CD4-positive, alpha-beta T cell treated with Interleukin-17A for 4 hours (primary cell): ENCODE measurements around the gene WDR45B.
A peak's percentile ranks its signal among the peaks of the same experiment; 100 is the strongest.

ENCODE experiments used
- DNase-seq: peaks from one replicate; pipeline ENCODE4 v3.0.0-alpha.2; 2020; ENCODE audit warnings: mixed read lengths

The WDR45B gene

GRCh38 chr17:82675476-82676245, 27.4 kb upstream of the WDR45B start:
- no peak for DNase-seq

GRCh38 chr17:82674656-82675475, 26.6 kb upstream of the WDR45B start:
- no peak for DNase-seq

GRCh38 chr17:82670661-82671450, 22.6 kb upstream of the WDR45B start:
- no peak for DNase-seq

DNA sequence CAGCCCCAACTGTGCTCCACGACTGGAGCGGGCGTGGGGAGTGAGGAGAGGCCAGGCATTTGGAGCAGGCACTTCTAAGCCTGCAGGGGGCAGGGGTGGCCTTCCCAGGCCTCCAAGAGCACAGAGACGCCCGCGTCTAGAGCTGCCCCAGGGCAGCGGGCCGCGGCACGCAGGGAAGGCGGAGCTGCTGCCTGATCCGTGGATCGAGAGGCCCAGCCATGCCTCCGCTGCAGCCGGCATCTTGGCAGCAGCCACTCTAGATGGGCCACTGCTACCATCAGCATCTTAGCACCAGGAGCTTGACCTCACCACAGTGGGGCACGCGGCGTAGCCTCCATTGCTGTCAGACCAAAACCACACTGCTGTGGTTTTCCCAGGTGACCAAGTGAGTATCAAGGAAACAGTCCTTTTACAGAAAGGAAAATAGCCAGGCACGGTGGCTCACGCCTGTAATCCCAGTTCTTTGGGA, 20.4 kb upstream of the WDR45B start:
- DNase-seq: peak; percentile 56

DNA sequence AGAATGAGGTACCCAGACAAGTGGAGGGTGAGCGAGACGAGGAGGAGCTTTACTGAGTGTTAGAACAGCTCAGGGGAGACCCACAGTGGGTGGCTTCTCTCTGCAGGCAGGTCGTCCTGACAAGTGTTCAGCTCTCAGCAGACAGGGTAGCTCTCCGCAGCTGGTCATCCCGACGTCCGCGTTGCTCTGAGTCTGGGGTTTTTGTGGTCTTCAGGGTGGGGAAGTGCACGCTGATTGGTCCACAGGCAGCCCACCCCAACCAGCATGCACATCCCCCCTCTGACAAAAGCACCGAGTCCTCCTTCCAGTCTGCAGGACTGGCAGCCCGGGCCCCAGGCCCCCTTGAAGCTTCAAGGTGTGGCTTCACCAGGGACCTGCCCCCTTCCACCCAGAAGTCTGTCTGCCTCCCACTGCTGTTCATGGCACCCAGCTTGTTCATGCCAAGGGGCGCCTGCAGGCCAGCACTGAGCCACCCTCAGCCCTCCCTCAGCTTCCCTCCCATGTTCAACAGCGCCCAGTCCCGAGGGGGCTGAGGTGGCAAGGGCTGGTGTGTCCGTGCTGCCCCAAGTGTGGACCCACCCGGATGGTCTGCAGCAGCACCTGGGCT, 19.9 kb upstream of the WDR45B start:
- DNase-seq: no peak

GRCh38 chr17:82667668-82668000, 19.4 kb upstream of the WDR45B start:
- DNase-seq: no peak

DNA sequence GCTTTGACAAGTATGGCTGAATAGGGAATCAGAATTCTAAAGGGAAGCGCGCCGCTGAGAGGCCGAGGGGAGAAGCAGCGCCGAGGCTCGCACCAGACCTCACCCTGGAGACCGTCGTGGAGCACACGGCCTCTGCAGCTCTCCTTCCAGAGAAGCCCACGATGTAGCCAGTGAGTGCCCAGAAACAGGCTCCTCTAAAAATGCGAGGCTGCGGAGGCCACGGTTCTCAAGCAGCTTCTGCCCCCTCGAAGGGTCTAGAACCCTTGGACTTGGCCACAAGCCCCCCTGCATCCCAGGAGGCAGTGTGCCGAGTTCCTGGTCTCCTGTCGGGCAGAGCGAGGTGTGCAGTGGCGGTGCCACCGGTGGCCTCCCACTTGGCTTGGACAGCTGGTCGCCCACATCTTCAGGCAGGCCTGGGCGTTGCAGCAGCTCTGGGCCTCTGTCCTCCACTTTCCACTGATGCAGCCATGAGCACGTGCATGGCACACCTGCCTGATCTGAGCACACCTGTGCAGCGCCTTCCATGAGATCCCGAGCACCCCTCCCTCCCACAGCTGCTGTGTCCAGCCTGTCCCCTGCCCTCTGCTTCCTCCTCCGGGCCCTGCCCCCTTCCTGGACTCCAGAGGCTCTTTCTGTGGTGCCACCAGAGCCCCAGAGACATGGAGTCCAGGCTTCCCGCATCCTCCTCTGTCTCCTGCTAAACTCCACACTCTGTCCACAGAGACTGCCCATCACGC, 18.9 kb upstream of the WDR45B start:
- no peak for DNase-seq

- no peak for DNase-seq
These were observed 17.6 kb upstream of the WDR45B start for GRCh38 chr17:82665891-82666290.

DNA sequence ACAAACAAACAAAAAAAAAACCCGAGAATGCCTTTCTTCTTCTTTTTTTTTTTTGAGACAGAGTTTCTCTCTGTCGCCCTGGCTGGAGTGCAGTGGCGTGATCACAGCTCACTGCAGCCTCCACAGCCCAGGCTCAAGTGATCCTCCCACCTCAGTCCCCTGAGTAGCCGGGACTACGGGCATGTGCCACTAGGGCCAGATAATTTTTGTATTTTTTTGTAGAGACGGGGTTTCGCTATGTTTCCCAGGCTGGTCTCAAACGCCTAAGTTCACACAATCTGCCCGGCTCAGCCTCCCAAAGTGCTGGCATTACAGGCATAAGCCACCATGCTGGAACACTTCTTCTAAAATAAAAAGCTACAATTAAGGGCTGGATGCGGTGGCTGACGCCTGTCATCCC, 17.0 kb upstream of the WDR45B start:
- DNase-seq: no peak

GRCh38 chr17:82664701-82665182, 16.5 kb upstream of the WDR45B start:
- DNase-seq: no peak

GRCh38 chr17:82664276-82664575, 16.0 kb upstream of the WDR45B start:
- no peak for DNase-seq

GRCh38 chr17:82663381-82664275, 15.4 kb upstream of the WDR45B start:
- no peak for DNase-seq

DNA sequence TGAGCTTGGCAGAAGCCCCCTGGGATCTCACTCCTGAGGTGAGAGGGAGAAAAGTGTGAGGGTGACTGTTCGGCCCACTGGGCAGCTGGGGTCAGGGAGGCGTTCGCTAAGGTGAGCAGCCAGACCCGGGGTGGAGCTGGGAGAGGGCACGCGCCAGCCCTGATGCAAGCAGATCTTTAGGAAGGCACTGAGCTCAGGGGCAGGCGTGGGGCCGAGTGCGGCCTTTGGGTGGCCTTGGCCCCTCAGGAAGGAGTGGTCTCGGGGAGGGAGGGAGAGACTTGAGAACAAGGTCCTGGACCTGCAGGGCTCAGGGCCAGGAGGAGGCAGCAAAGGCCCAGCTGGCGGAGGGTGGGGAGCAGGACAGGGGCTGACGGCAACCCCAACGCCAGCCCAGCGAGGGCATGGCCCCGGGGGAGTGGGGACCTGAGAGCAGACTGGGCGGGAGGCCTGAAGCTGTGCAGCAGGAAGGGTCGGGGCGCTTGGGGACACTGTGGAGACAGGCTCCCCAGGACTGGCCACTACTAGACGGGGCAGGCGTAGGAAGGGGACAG, 14.5 kb upstream of the WDR45B start:
- no peak for DNase-seq

DNA sequence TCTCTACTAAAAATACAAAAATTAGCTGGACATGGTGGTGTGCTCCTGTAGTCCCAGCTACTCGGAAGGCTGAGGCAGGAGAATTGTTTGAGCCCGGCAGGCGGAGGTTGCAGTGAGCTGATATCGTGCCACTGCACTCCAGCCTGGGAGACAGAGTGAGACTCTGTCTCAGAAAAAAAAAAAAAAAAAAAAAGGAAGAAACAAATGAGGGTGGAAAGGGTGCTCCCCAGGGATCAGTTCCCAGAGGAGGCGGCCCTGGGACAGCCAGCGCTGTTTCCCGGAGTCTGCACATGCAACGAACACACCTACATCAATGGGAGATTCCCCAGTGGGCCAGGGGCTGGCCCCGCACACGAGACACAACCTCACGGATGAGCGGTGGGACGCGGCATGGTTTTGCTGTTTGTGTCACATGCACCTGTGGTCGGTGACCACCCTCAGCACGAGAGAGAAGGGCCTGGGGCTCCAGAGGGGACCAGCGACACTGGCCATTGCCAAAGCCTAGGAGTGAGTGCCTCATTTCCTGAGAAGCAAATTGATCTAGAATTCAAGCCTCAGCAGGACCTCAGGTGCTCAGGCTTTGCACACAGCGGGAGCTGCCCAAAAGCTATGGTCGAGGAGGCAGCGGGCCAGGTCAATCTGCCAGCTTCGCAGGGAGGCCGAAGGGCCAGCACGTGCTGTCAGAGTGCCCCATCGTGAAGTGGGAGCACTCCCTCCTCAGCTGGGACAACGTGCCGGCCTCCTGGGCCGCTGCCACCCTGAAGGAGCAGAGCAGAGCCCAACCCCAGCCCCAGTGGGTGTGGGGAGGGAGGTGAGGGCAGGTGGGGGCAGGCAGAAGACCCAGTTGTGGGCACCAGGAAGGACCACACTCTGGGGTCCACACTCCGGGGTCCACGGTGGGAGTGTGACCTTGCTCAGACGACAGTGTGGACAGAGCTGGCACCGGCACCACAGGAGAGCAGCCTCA, 13.8 kb upstream of the WDR45B start:
- DNase-seq: no peak

- DNase-seq: no peak
These were observed 11.6 kb upstream of the WDR45B start for GRCh38 chr17:82659886-82660285.

DNA sequence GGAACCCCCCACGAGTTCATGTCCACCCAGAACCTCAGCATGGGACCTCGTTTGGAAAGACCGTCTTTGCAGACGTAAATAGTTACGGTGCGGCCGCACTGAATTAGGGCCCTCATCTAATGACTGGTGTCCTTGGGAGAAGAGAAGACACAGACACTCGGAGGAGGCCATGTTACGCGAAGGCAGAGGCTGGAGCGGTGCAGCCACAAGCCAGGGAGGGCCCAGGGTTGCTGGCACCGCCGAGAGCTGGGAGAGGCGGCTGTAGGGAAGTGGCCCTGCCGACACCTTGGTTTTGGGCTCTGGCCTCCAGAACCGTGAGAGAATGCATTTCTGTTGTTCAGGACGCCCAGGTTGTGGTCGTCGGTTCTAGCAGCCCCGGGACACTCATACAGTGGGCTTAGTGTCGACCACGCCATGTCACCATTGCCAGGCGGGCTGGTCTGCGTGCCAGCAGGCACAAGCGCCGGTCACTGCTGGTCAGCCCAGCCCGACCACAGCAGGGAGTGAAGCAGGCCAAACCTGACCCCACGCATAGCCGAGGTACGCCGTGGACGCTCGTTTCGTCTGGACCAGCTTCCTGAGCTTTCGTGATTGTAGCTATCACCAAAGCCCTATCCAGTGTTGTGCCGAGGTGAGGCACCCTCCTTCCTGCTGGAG, 10.7 kb upstream of the WDR45B start:
- no peak for DNase-seq

- no peak for DNase-seq
These were observed 10.1 kb upstream of the WDR45B start for GRCh38 chr17:82658331-82658730.

- no peak for DNase-seq
These were observed 9.7 kb upstream of the WDR45B start for GRCh38 chr17:82657926-82658325.

- DNase-seq: no peak
These were observed 8.0 kb upstream of the WDR45B start for GRCh38 chr17:82656266-82656665.
